RWPE2 (cell line): ENCODE results near the gene C13orf46.

Experiments used
- ATAC-seq: fragments of 200-7000 bp; cut with Tn5 transposase; 3 replicates; pipeline ENCODE4 v1.9.1; 2021; ENCODE audit warnings: low read depth
- DNase-seq: peaks from one replicate; pipeline ENCODE4 v3.0.0-alpha.2; 2020; ENCODE audit warnings: low spot score
- H3K27ac ChIP-seq: fragments of 450-650 bp; 2 replicates; pipeline ENCODE4 v1.5.1; 2017; ENCODE audit warnings: mild to moderate bottlenecking; ENCODE audit not compliant: poor library complexity, severe bottlenecking
- H3K27me3 ChIP-seq: fragments of 250-450 bp; sonication (Bioruptor Pico); 2 replicates; pipeline ENCODE4 v1.5.1; 2021; ENCODE audit warnings: mild to moderate bottlenecking, moderate library complexity; ENCODE audit not compliant: insufficient read depth, poor library complexity, severe bottlenecking
- H3K36me3 ChIP-seq: fragments of 250-450 bp; sonication (Bioruptor Pico); 2 replicates; pipeline ENCODE4 v1.5.1; 2020; ENCODE audit warnings: low read depth, mild to moderate bottlenecking, moderate library complexity
- H3K4me1 ChIP-seq: fragments of 250-450 bp; sonication (Bioruptor Pico); 2 replicates; pipeline ENCODE4 v1.5.1; 2021; ENCODE audit warnings: mild to moderate bottlenecking, moderate library complexity; ENCODE audit not compliant: insufficient read depth, poor library complexity, severe bottlenecking
- H3K4me3 ChIP-seq: fragments of 250-450 bp; sonication (Bioruptor Pico); 2 replicates; pipeline ENCODE4 v1.5.1; 2021; ENCODE audit warnings: mild to moderate bottlenecking, moderate library complexity; ENCODE audit not compliant: severe bottlenecking
- H3K9me3 ChIP-seq: fragments of 250-450 bp; sonication (Bioruptor Pico); 2 replicates; pipeline ENCODE4 v1.5.1; 2021; ENCODE audit warnings: mild to moderate bottlenecking, moderate library complexity; ENCODE audit not compliant: severe bottlenecking
- CTCF ChIP-seq: fragments of 450-650 bp; IDR thresholded peaks from one replicate; pipeline ENCODE4 v1.5.1; 2017; ENCODE audit warnings: mild to moderate bottlenecking, moderate library complexity; ENCODE audit not compliant: poor library complexity, severe bottlenecking

Gene C13orf46

GRCh38 chr13:113933901-113934300, 40.0 kb downstream of the C13orf46 start:
- DNase-seq: peak; percentile 38

GRCh38 chr13:113931841-113932459, 41.9 kb downstream of the C13orf46 start:
- DNase-seq: peak; percentile 9
- H3K4me3 ChIP-seq: no peak overlapping the region
- no peaks in the 10 kb centered on the region for H3K4me1 ChIP-seq
- H3K27ac ChIP-seq: no peak overlapping the region
- H3K27me3 ChIP-seq: no peaks in the 10 kb centered on the region
- TF ChIP-seq CTCF: no peak
- H3K36me3 ChIP-seq: no peaks in the 10 kb centered on the region
- H3K9me3 ChIP-seq: no peaks in the 10 kb centered on the region
- no peak for ATAC-seq

More at GRCh38 chr13:113933901-113934300, 40.0 kb downstream of the C13orf46 start:
- H3K36me3 ChIP-seq: no peaks in the 10 kb centered on the region
- no peak overlapping the region for H3K4me3 ChIP-seq
- no peak overlapping the region for H3K27ac ChIP-seq
- no peak for TF ChIP-seq CTCF
- no peaks in the 10 kb centered on the region for H3K9me3 ChIP-seq
- H3K27me3 ChIP-seq: no peaks in the 10 kb centered on the region
- no peak for ATAC-seq
- H3K4me1 ChIP-seq: no peaks in the 10 kb centered on the region

GRCh38 chr13:113930671-113931637, 42.9 kb downstream of the C13orf46 start:
- peak; percentile 34 for DNase-seq
- no peaks in the 10 kb centered on the region for H3K27me3 ChIP-seq

GRCh38 chr13:113929628-113930615, 44.0 kb downstream of the C13orf46 start:
- Histone ChIP-seq H3K27ac (no peak overlapping the region), H3K4me1 (no peaks in the 10 kb centered on the region), H3K27me3 (no peaks in the 10 kb centered on the region), H3K4me3 (no peak overlapping the region), H3K36me3 (no peaks in the 10 kb centered on the region), H3K9me3 (no peaks in the 10 kb centered on the region)
- peak; percentile 16 for TF ChIP-seq CTCF
- DNase-seq (peak; percentile 62), ATAC-seq (peak; percentile 35; the same call in 1 of the 3 replicates)

More at GRCh38 chr13:113930671-113931637, 42.9 kb downstream of the C13orf46 start:
- Histone ChIP-seq H3K27ac (no peak overlapping the region), H3K36me3 (no peaks in the 10 kb centered on the region), H3K4me3 (no peak overlapping the region), H3K4me1 (no peaks in the 10 kb centered on the region), H3K9me3 (no peaks in the 10 kb centered on the region)
- no peak for ATAC-seq
- no peak for TF ChIP-seq CTCF
